Gastrocnemius medialis (tissue), 4 donors: ENCODE results near the gene ALCAM.

Experiments used
- CTCF ChIP-seq, 5 experiments: fragments of 450-650 bp in 3 of 5; fragments of 200-600 bp in 2 of 5; sonication (generic) in 2 of 5; IDR thresholded peaks in 4 of 5; conservative IDR thresholded peaks in 1 of 5; 1 replicate in 4 of 5; 2 replicates in 1 of 5; pipeline ENCODE4 v1.5.1; 2016 to 2019; ENCODE audit warnings: antibody characterized with exemption in 5 of 5, mild to moderate bottlenecking in 3 of 5, moderate library complexity in 3 of 5
- POLR2A ChIP-seq, 2 donors: fragments of 450-650 bp; IDR thresholded peaks; one replicate each; pipeline ENCODE4 v1.6.1; 2017; ENCODE audit warnings: antibody characterized with exemption in 2 of 2, mild to moderate bottlenecking in 2 of 2, moderate library complexity in 2 of 2

- TF ChIP-seq POLR2A (IDR thresholded peaks at IDR 0.05): no peak
- TF ChIP-seq CTCF (IDR thresholded peaks at IDR 0.05 in 4 of 5, conservative IDR thresholded peaks at IDR 0.05 in 1 of 5): no peak
Measured at GRCh38 chr3:105353485-105354161, 13.1 kb upstream of the ALCAM start.
